Bronchial epithelial cell (primary cell): ENCODE data around the gene MS4A4E. TPM values are rescaled to one million over a fixed set of nuclear protein-coding genes. Genes with fewer than 3 reads are reported as not detected.
A peak's percentile ranks its signal among the peaks of the same experiment; 100 is the strongest.

Experiments used
- DNase-seq: peaks from one replicate; pipeline ENCODE4 v3.0.0-alpha.2; 2010; ENCODE audit warnings: low read depth
- FAIRE-seq: peaks from 2 replicates; lab custom pipeline; 2011; peaks lifted over from hg19 to GRCh38; lab: Jason Lieb, UNC
- H3K27me3 ChIP-seq: 2 replicates; pipeline ENCODE4 v1.5.1; 2011; ENCODE audit warnings: low read length; ENCODE audit not compliant: control insufficient read depth, insufficient read depth
- H3K36me3 ChIP-seq: 2 replicates; pipeline ENCODE4 v1.5.1; 2011; ENCODE audit warnings: low read length; ENCODE audit not compliant: control insufficient read depth, insufficient read depth
- H3K4me3 ChIP-seq: 2 replicates; pipeline ENCODE4 v1.5.1; 2011; ENCODE audit warnings: mild to moderate bottlenecking, low read depth, low read length, control low read depth
- total RNA-seq: library from RNA; depleted of rRNA; stranded (reverse); fragments of >200 nt; gene quantifications from 2 replicates; pipeline ENCODE4 v1.2.1, GENCODE V29; 2014
- TF ChIP-seq, protein P1 (sequence below): IDR thresholded peaks from 2 replicates; pipeline ENCODE4 v1.5.1; 2011; ENCODE audit warnings: mild to moderate bottlenecking, moderate library complexity, low read length, control low read depth, inconsistent platforms; ENCODE audit not compliant: insufficient read depth, severe bottlenecking

The MS4A4E gene
- total RNA-seq, 1 donor from 2014 or later = not detected

- TF ChIP-seq, protein P1, sequence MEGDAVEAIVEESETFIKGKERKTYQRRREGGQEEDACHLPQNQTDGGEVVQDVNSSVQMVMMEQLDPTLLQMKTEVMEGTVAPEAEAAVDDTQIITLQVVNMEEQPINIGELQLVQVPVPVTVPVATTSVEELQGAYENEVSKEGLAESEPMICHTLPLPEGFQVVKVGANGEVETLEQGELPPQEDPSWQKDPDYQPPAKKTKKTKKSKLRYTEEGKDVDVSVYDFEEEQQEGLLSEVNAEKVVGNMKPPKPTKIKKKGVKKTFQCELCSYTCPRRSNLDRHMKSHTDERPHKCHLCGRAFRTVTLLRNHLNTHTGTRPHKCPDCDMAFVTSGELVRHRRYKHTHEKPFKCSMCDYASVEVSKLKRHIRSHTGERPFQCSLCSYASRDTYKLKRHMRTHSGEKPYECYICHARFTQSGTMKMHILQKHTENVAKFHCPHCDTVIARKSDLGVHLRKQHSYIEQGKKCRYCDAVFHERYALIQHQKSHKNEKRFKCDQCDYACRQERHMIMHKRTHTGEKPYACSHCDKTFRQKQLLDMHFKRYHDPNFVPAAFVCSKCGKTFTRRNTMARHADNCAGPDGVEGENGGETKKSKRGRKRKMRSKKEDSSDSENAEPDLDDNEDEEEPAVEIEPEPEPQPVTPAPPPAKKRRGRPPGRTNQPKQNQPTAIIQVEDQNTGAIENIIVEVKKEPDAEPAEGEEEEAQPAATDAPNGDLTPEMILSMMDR = no peak
- no peak for FAIRE-seq
- Histone ChIP-seq H3K4me3 (no peak overlapping the region), H3K27me3 (no peaks in the 10 kb centered on the region), H3K36me3 (no peaks in the 10 kb centered on the region)
- no peak for DNase-seq
These were observed 15.2 kb upstream of the MS4A4E start for GRCh38 chr11:60257956-60258722.

DNA sequence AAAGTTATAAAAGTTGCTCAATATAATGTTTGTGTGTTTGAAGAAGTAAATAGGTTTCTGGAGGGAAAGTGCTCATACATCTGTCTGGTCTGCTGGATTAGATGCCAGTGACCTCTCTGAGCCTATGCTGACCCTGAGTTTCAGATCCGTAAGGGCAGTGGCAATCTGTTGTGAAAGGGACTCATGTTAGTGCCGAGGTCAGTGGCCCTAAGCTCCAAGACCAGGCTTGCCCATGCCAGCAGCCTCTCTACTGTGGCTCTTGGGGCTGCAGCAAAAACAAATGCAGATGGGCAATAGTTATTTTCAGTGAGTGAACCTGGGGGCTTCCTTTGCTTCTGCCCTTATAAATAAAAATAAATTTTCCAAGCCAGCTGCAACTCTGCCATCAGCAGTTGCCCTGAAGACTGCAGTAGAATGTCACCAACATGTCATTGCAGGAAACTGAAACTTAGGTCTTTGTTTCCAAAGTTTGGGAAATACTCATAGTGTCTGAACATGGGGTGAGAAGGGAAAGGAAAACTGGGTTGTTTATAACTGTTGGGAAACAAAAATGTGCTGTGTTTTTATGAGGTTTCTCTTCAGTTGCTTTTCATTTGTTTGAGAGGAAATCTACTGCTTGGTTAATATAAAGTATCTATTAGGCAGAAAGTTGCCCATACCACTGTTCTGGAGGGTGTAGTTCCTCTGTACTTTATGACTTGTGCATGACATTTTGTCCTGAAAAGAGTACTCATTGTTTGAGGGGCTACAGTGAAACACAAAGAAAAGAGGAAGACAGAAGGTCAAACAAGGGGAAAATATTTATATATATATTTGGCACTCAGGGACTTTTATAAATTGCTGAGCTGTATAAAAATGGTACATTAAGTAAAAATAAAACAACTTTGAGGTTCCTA, 9.5 kb upstream of the MS4A4E start:
- no peaks in the 10 kb centered on the region for H3K27me3 ChIP-seq
- TF ChIP-seq, protein P1 = no peak
- FAIRE-seq (no peak), DNase-seq (no peak)
- no peaks in the 10 kb centered on the region for H3K36me3 ChIP-seq
- no peak overlapping the region for H3K4me3 ChIP-seq

- Histone ChIP-seq H3K27me3 (no peaks in the 10 kb centered on the region), H3K4me3 (no peak overlapping the region), H3K36me3 (no peaks in the 10 kb centered on the region)
- DNase-seq (peak; percentile 31), FAIRE-seq (no peak)
- TF ChIP-seq, protein P1 = peak; percentile 50
These were observed 8.7 kb upstream of the MS4A4E start for GRCh38 chr11:60251485-60252212.

DNA sequence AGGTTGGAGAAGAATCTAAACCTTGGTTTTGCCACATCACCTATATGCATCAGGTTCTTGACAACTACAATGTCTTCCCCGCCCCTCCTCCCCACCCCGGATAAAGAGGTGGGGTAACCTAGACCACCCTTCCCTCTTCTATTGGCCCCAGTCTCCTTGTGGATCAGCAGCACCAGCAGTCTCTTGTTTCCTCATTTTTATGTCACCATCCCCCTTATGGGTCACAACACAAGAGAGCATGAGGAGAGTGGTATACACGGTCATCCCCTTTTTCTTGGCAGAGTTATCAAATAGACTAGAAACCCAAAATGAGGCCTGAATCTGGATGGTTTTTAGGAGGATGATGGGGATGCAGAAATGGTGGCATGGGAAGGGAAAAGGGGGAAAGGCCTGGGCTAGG, 1.2 kb downstream of the MS4A4E start:
- FAIRE-seq (no peak), DNase-seq (no peak)
- Histone ChIP-seq H3K36me3 (no peaks in the 10 kb centered on the region), H3K27me3 (no peaks in the 10 kb centered on the region), H3K4me3 (no peak overlapping the region)
- TF ChIP-seq, protein P1 = no peak

- FAIRE-seq (no peak), DNase-seq (no peak)
- no peak overlapping the region for H3K4me3 ChIP-seq
- H3K36me3 ChIP-seq = no peaks in the 10 kb centered on the region
- no peaks in the 10 kb centered on the region for H3K27me3 ChIP-seq
- TF ChIP-seq, protein P1 = no peak
These were observed 2.3 kb downstream of the MS4A4E start for GRCh38 chr11:60240662-60241061.
